Panc1 (cell line): ENCODE data around the gene WDFY1. TPM values are rescaled to one million over a fixed set of nuclear protein-coding genes. Genes with fewer than 3 reads are reported as not detected.

Experiments
- ATAC-seq: fragments of 200-7000 bp; cut with Tn5 transposase; 2 replicates; pipeline ENCODE4 v1.9.1; 2020; ENCODE audit warnings: mild to moderate bottlenecking, moderate library complexity
- BruUV-seq: library from RNA; stranded (reverse); fragments of 400-500 nt; replicated peaks from 2 replicates; lab custom pipeline; 2021; lab: Mats Ljungman, UMichigan
- CTCF ChIA-PET: fragments of 300-600 bp; sonication (Branson Sonifier 250); formaldehyde crosslinking; loops from one replicate; lab custom pipeline; 2022; ENCODE audit warnings: antibody characterized with exemption; lab: Charles Lee
- POLR2A ChIA-PET: fragments of 300-600 bp; sonication (Branson Sonifier 250); formaldehyde crosslinking; loops from one replicate; lab custom pipeline; 2022; ENCODE audit warnings: antibody characterized with exemption; lab: Charles Lee
- DNase-seq: peaks from one replicate; pipeline ENCODE4 v3.0.0-alpha.2; 2010; ENCODE audit warnings: low read depth, low spot score
- H3K27ac ChIP-seq: 2 replicates; pipeline ENCODE4 v1.5.1; 2011; ENCODE audit warnings: mild to moderate bottlenecking, low read length, inconsistent platforms
- H3K27me3 ChIP-seq: fragments of 200-500 bp; sonication (Bioruptor generic); 2 replicates; pipeline ENCODE4 v1.6.0; 2014; ENCODE audit warnings: low read length, inconsistent platforms; ENCODE audit not compliant: control insufficient read depth, insufficient read depth
- H3K36me3 ChIP-seq: fragments of 200-500 bp; sonication (Bioruptor generic); 2 replicates; pipeline ENCODE4 v1.5.1; 2014; ENCODE audit warnings: inconsistent platforms, mild to moderate bottlenecking, low read length, moderate library complexity; ENCODE audit not compliant: control insufficient read depth, insufficient read depth
- H3K4me1 ChIP-seq: 2 replicates; pipeline ENCODE4 v1.5.1; 2011; ENCODE audit warnings: inconsistent platforms, mild to moderate bottlenecking, low read length, moderate library complexity; ENCODE audit not compliant: control insufficient read depth, insufficient read depth
- H3K4me3 ChIP-seq, 2 experiments: 2 replicates each; pipeline ENCODE4 v1.5.1; 2011 to 2012; ENCODE audit warnings: low read depth in 2 of 2, low read length in 2 of 2, mild to moderate bottlenecking in 2 of 2, inconsistent platforms in 1 of 2, moderate library complexity in 1 of 2
- H3K9me3 ChIP-seq: fragments of 200-500 bp; sonication (Bioruptor generic); 2 replicates; pipeline ENCODE4 v1.5.1; 2014; ENCODE audit warnings: low read depth, mild to moderate bottlenecking, inconsistent platforms, low read length, moderate library complexity; ENCODE audit not compliant: control insufficient read depth, insufficient read depth
- CTCF ChIP-seq: fragments of 450-650 bp; IDR thresholded peaks from 2 replicates; pipeline ENCODE4 v1.5.1; 2017; ENCODE audit warnings: mild to moderate bottlenecking
- POLR2AphosphoS5 ChIP-seq: IDR thresholded peaks from 2 replicates; pipeline ENCODE4 v1.6.1; 2012; ENCODE audit warnings: mild to moderate bottlenecking, low read depth, low read length, moderate library complexity
- REST ChIP-seq, 2 experiments: IDR thresholded peaks; 2 replicates each; pipeline ENCODE4 v1.6.1; 2011 to 2012; ENCODE audit warnings: low read depth in 2 of 2, control low read depth in 1 of 2, low read length in 1 of 2, mild to moderate bottlenecking in 1 of 2, moderate library complexity in 1 of 2; ENCODE audit not compliant: insufficient read depth in 1 of 2
- SIN3A ChIP-seq: IDR thresholded peaks from 2 replicates; pipeline ENCODE4 v1.6.1; 2012; ENCODE audit warnings: low read depth, mild to moderate bottlenecking, low read length, moderate library complexity, borderline replicate concordance; ENCODE audit not compliant: insufficient read depth
- TCF7L2 ChIP-seq: IDR thresholded peaks from 2 replicates; pipeline ENCODE4 v1.6.1; 2011; ENCODE audit warnings: mild to moderate bottlenecking, low read depth, low read length, inconsistent platforms
- in situ Hi-C: cut with HindIII; loops from 2 replicates; pipeline ENCODE4 v1.10.0; 2016; ENCODE audit warnings: low sequenced_read_pairs, low pct_unique_long_range_greater_than_20kb
- intact Hi-C: fragments of 100-400 bp; cut with micrococcal nuclease; formaldehyde crosslinking; loops from one replicate; pipeline ENCODE4 v1.10.0; 2022; ENCODE audit not compliant: unreplicated experiment
- total RNA-seq: library from RNA; stranded (reverse); gene quantifications from one replicate; pipeline ENCODE4 v1.2.1, GENCODE V29; 2021; ENCODE audit not compliant: unreplicated experiment

Gene WDFY1
- total RNA-seq, 1 experiment from 2014 or later: 48.5 TPM

DNA sequence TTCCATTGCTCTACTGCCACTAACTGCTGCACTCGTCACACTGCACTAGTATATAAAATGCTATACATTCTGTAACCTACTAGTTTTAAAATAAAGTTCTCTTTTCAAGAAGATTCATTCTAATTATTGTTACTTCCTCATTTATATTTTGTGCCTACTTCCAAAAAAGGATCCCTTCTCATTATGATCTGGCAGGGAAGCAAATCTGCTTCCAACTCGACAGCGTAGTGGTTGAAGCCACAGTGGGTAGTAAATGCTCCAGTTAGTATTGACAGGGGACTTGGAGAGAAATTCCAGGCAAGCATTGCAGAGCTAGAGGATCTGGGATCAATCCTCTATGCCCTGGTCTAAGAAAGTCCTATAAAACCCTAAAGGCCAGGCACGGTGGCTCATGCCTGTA, 54.4 kb downstream of the WDFY1 start:
- Histone ChIP-seq H3K36me3 (peaks cover 8% of the 10 kb centered on the region; the same call in 1 of the 2 replicates), H3K27me3 (no peaks in the 10 kb centered on the region), H3K27ac (no peak overlapping the region), H3K4me1 (no peaks in the 10 kb centered on the region), H3K9me3 (no peaks in the 10 kb centered on the region), H3K4me3 (no peak overlapping the region)
- POLR2A ChIA-PET: no interaction called here
- CTCF ChIA-PET: no interaction called here
- BruUV-seq: no TSS peak
- TF ChIP-seq CTCF (no peak), SIN3A (no peak), REST (IDR thresholded peaks at IDR 0.05; ENCODE audit: insufficient read depth in 1 of 2, low read depth in 2 of 2, low read length in 1 of 2) (no peak), POLR2AphosphoS5 (no peak), TCF7L2 (no peak)
- in situ Hi-C loops (no loop called here), intact Hi-C loops (no loop called here)
- ATAC-seq (no peak), DNase-seq (no peak)

DNA sequence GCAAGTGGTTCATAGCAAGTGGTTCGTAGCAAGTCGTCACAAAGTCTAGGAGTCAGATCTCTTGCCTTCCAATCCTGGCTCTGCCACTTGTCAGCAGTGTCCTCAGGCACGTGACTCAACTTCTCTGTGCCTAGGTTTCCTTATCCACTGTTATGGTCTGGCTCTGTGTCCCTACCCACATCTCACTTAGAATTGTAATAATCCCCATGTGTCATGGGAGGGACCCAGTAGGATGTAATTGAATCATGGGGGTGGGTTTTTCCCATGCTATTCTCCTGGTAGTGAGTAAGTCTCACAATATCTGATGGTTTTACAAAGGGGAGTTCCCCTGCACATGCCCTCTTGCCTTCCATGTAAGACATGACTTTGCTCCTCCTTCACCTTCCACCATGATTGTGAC, 55.9 kb downstream of the WDFY1 start:
- no peaks in the 10 kb centered on the region for H3K9me3 ChIP-seq
- ATAC-seq (no peak), DNase-seq (no peak)
- TF ChIP-seq TCF7L2: no peak
- TF ChIP-seq POLR2AphosphoS5: no peak
- TF ChIP-seq CTCF: no peak
- no peak for TF ChIP-seq SIN3A
- no peak for TF ChIP-seq REST (IDR thresholded peaks at IDR 0.05; ENCODE audit: insufficient read depth in 1 of 2, low read depth in 2 of 2, low read length in 1 of 2)
- H3K4me1 ChIP-seq: no peaks in the 10 kb centered on the region
- CTCF ChIA-PET: no interaction called here
- no peaks in the 10 kb centered on the region for H3K27me3 ChIP-seq
- H3K36me3 ChIP-seq: peaks cover 8% of the 10 kb centered on the region; the same call in 1 of the 2 replicates
- in situ Hi-C loops: no loop called here
- BruUV-seq: no TSS peak
- POLR2A ChIA-PET: interaction anchor here (0.7 kb wide), 1 partner anchor 115 kb away, joined by 10 read pairs; no protein-coding TSS in a partner anchor
- intact Hi-C loops: no loop called here
- no peak overlapping the region for H3K27ac ChIP-seq
- no peak overlapping the region for H3K4me3 ChIP-seq
